Mesenteric fat pad (tissue), 1 donor: ENCODE results near the gene HEXD. TPM values are rescaled to one million over a fixed set of nuclear protein-coding genes. Genes with fewer than 3 reads are reported as not detected.
"Not testable (repeated sequence)": the region's sequence is repeated elsewhere in the genome, so short reads cannot be mapped to it uniquely, and the experiment has no call there.

ENCODE experiments used
- DNase-seq: peaks from one replicate; pipeline ENCODE4 v3.0.0-alpha.2; 2020; ENCODE audit warnings: low spot score
- total RNA-seq: library from RNA; stranded (reverse); fragmentation: NEBNext Ultra II Directional; extraction: Animal tissue kit (Norgen Biotek cat#: 25700); gene quantifications from one replicate; pipeline ENCODE4 v1.2.1, GENCODE V29; 2021
- donor health status: DM: yes; HTN: yes; CAD: no.

Gene HEXD
- total RNA-seq, 1 donor from 2014 or later: 24.1 TPM

DNA sequence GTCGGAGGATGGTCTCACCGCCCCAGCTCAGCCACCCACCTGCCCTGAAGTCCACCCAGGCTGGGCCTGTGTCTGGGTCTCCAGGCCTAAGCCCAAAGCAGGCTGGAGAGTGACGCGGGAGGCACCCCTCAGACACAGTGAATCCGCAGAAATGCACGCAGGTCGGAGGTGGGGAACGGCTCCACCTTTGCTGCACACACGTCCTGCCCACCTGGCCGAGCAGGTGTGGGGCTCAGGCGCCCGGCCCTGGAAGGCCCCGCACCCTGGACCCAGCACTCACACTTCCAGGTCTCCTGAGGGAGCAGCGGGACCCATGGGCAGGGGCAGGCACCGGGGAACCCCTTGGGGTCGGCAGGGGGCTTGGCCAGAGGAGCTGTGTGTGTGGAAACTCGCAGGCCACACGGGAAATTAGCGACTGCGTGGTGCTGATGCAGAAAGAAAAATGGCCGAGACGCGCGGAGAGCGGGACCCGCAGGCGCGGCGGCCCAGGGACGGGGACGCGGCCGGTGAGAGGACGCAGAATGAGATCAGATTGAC lies 21.8 kb downstream of the HEXD start:
- no peak for DNase-seq

- DNase-seq: no peak
These were observed 22.4 kb downstream of the HEXD start for GRCh38 chr17:82440469-82440981.

GRCh38 chr17:82440991-82441627 lies 23.0 kb downstream of the HEXD start:
- DNase-seq: no peak

DNA sequence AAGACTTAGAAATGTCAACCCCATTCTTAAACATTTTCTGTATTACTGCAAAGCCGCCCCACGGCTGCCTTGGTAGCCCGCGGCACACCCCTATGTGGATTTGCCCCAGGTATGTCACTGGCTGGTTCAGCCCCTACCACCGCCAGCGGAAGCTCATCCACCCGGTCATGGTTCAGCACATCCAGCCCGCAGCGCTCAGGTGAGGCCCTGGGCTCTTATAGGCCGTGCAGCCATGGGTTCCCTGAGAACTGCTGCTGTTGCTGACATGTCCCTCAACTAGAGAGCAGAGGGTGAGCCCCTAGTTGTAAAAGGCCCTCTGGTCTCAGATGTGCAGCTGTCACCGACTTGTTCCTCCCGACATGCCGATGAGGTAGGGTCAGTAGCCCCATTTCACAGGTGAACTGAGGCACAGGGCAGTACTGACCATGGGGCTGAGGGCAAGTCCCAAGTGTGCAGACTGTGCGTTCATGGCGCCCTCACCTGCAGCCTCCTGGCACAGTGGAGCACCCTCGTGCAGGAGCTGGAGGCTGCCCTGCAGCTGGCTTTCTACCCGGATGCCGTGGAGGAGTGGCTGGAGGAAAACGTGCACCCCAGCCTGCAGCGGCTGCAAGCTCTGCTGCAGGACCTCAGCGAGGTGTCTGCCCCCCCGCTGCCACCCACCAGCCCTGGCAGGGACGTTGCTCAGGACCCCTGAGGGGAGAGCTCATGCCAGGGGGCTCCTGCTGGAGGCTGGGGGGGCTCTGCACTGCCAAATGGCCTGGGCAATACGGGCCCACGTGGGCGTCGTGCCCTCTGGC lies 23.7 kb downstream of the HEXD start:
- no peak for DNase-seq

- DNase-seq: no peak
These were observed 24.7 kb downstream of the HEXD start for GRCh38 chr17:82442643-82443464.

GRCh38 chr17:82443465-82444283 lies 25.5 kb downstream of the HEXD start:
- DNase-seq: no peak

- DNase-seq: no peak
These were observed 26.2 kb downstream of the HEXD start for GRCh38 chr17:82444284-82444893.

DNA sequence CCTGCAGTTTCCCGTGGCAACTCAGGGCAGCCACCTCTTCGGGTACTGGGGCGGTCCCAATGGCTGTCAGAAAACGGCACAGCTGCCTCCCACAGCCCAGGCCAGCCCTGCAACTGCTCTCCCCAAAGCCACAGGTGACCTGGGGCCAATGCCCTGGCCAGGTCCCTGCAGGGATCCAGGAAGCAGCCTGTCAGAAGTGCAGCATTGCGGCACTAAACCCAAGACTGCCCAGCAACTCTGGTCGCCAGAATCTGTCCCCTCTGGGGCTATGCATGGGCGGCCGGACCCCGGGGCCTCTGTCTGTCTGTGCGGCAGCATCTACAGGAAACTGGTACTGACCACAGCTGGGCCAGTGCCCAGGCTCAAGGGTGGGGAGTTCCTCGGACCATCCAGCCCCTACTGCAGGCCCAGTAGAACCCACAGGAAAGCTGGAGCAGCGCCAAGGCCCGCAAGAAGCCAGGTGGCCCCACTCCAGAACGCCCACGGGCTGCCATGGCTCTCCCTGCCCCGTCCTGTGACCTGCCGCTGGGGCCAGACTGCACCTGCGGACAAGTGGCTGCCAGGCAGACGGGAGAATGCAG lies 26.9 kb downstream of the HEXD start:
- DNase-seq: no peak

DNA sequence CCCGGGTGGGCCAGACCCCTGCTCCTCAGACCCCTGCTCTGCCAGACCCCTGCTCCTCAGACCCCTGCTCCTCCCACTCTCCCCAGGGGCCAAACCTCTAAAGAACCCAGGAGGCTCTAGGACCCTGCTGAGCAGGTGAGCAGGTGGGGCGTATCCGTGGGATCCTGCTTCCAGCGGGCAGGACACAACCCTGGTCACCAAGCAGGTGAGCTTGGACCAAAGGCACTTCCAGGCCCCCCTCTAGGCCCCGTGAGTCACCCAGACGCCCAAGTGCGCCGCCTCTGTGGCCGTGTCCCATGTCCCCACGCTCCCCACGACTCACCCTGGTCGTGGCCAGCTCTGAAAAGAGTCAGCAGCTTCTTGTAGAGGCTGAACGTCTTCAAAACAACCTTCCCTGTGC lies 27.4 kb downstream of the HEXD start:
- DNase-seq: no peak

DNA sequence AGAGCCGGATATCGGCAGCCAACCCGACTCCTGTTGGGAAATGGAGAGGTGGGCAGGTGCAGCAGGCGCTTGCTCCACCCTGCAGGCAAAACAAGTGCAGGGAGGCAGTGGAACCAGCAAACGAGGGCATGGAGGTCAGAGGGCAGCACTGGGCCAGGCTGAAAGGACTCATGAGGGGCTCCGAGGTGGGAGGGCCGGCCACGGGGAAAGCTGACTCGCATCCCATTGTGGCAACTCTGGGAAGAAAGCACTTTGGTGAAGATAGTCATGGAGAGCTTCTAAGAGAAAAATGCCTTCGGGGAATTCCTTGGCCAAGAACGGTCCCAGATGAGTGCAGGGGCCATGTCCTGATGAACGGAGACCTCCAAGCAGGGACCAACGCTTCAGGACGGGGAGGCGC lies 28.0 kb downstream of the HEXD start:
- no peak for DNase-seq

- DNase-seq: no peak
These were observed 28.5 kb downstream of the HEXD start for GRCh38 chr17:82446649-82447048.

DNA sequence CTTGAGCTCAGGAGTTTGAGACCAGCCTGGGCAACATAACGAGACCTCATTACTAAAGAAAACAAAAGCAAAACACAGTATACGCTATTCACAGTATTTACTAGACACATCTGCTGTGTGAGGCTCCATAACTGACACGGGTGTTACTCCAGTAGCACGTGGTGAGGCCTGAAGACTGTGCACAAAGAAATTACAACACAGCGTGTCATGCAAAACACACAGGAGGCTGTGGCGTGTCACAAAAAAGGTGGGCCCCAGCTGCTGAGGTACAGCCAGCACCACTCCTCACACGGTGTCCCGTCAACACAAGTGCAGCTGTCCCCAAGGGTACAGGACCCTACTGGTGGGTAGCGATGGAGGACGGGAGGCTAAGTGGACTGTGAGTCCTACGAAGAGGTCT lies 29.7 kb downstream of the HEXD start:
- no peak for DNase-seq

DNA sequence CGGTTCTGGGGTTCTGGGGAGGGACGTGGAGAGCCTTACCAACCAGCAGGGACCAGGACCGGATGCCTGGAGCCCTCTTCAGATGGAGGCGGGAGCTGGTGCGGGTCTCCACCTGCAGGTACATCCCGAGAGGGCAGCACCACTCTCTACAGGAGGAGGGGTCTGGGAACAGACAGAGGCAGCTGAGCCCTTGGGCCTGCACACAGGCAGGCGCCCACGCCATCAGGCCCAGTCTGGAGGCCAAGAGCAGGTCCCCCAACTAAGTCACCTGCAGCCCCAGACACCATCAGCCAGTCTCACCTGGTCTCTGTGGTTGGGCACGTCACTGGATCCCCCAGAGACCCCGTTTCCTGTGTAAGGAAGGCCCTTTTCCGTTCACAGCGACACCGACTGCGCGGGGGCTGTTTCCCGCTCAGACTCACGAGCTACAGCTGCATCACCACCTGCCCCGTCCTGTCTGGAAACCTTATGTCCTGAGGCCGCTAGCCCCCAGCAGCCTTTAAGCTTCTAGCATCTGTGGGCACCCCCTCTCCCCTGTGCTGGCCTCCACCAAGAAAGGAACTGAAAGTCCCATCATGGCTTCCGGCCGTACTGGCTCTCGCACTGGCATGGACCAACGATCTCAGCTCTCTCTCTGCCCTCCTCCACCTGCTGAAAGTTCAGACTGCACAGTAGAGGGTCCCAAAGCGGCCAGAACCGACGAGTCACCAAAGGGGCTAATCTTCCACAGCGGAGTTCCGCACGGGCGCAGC lies 31.2 kb downstream of the HEXD start:
- no peak for DNase-seq

GRCh38 chr17:82449883-82450356 lies 31.8 kb downstream of the HEXD start:
- DNase-seq: no peak

GRCh38 chr17:82450357-82451106 lies 32.4 kb downstream of the HEXD start, which contains the start of gene CYBC1:
CYBC1 (minus strand) TSS chr17:82450752; CDS start chr17:82449254, 1,498 bp downstream.
- DNase-seq: peak; percentile 99

DNA sequence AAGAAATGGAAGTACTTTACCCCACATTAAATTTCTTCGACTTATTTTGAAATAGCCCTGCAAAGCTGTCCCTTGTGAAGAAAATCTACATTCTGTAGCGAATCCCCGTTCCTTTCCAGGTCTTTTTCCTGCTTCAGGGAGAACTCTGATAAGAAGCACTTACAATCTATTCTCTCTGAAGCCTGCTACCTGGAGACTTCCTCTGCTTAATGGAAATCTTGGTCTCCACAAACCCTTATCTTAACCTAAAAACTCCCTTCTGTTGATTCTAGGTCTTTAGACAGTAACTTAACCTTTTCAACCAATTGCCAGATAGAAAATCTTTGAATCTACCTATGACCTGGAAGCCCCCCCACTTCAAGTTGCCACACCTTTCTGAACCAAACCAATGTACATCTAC lies 34.0 kb downstream of the HEXD start:
- no peak for DNase-seq

- DNase-seq: not testable (repeated sequence)
These were observed 35.0 kb downstream of the HEXD start for GRCh38 chr17:82453151-82453550.

GRCh38 chr17:82453706-82454105 lies 35.6 kb downstream of the HEXD start:
- DNase-seq: not testable (repeated sequence)
